ENCODE measurements around the gene CEP95. TPM values are rescaled to one million over a fixed set of nuclear protein-coding genes. Genes with fewer than 3 reads are reported as not detected.

CEP95 gene
- total RNA-seq, 1 experiment from 2014 or later = 37.6 TPM

DNA sequence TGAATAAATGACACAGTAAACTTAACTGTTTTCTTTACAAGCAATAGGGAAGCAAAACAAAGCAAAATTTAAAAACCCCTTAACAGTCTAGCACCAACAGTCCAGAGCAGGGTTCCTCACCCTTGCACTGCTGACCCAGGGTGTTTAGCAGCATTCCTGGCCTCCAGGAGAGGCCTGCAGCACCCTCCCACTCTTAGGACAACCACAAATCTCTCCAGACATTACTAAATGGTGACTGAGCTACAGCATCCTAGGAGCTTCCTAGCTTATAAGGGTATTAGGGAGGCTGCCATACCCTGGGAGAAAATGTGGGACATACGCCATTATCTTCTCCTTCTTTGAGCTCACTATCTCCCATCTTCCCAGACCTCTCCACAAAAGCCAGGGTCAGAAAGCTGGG is 25.8 kb upstream of the CEP95 start:
- intact Hi-C loops (cut with micrococcal nuclease; ENCODE audit: unreplicated experiment) = no loop called here
- Mint-ChIP-seq H3K27me3 (ENCODE audit: unreplicated experiment) (no peaks in the 10 kb centered on the region), H3K27ac (ENCODE audit: unreplicated experiment) (no peak overlapping the region), H3K4me3 (ENCODE audit: low read depth, unreplicated experiment) (no peak overlapping the region), H3K4me1 (ENCODE audit: low read depth, unreplicated experiment) (no peaks in the 10 kb centered on the region), H3K9me3 (ENCODE audit: low read depth, unreplicated experiment) (no peaks in the 10 kb centered on the region), H3K36me3 (ENCODE audit: insufficient read depth, unreplicated experiment) (peaks cover 13% of the 10 kb centered on the region)
- DNase-seq = no peak
- BruUV-seq (replicated peaks) = no TSS peak
- TF ChIP-seq, protein P1, sequence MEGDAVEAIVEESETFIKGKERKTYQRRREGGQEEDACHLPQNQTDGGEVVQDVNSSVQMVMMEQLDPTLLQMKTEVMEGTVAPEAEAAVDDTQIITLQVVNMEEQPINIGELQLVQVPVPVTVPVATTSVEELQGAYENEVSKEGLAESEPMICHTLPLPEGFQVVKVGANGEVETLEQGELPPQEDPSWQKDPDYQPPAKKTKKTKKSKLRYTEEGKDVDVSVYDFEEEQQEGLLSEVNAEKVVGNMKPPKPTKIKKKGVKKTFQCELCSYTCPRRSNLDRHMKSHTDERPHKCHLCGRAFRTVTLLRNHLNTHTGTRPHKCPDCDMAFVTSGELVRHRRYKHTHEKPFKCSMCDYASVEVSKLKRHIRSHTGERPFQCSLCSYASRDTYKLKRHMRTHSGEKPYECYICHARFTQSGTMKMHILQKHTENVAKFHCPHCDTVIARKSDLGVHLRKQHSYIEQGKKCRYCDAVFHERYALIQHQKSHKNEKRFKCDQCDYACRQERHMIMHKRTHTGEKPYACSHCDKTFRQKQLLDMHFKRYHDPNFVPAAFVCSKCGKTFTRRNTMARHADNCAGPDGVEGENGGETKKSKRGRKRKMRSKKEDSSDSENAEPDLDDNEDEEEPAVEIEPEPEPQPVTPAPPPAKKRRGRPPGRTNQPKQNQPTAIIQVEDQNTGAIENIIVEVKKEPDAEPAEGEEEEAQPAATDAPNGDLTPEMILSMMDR (IDR thresholded peaks at IDR 0.05; ENCODE audit: unreplicated experiment) = no peak
- CTCF ChIA-PET = no interaction called here

- CTCF ChIA-PET = no interaction called here
- Mint-ChIP-seq H3K4me1 (ENCODE audit: low read depth, unreplicated experiment) (no peaks in the 10 kb centered on the region), H3K9me3 (ENCODE audit: low read depth, unreplicated experiment) (no peaks in the 10 kb centered on the region), H3K4me3 (ENCODE audit: low read depth, unreplicated experiment) (no peak overlapping the region), H3K27ac (ENCODE audit: unreplicated experiment) (no peak overlapping the region), H3K36me3 (ENCODE audit: insufficient read depth, unreplicated experiment) (peaks cover 19% of the 10 kb centered on the region), H3K27me3 (ENCODE audit: unreplicated experiment) (no peaks in the 10 kb centered on the region)
- BruUV-seq (replicated peaks) = no TSS peak
- DNase-seq = no peak
- TF ChIP-seq, protein P1 (IDR thresholded peaks at IDR 0.05; ENCODE audit: unreplicated experiment) = no peak
- intact Hi-C loops (cut with micrococcal nuclease; ENCODE audit: unreplicated experiment) = no loop called here
Measured at GRCh38 chr17:64484380-64484779, 22.4 kb upstream of the CEP95 start.

GRCh38 chr17:64488301-64488700 is 18.5 kb upstream of the CEP95 start:
- H3K4me1 Mint-ChIP-seq (ENCODE audit: low read depth, unreplicated experiment) = no peaks in the 10 kb centered on the region
- CTCF ChIA-PET = interaction anchor here (0.7 kb wide), 1 partner anchor 222 kb away, joined by 4 read pairs; no protein-coding TSS in a partner anchor
- intact Hi-C loops (cut with micrococcal nuclease; ENCODE audit: unreplicated experiment) = no loop called here
- no peak overlapping the region for H3K27ac Mint-ChIP-seq (ENCODE audit: unreplicated experiment)
- no peaks in the 10 kb centered on the region for H3K27me3 Mint-ChIP-seq (ENCODE audit: unreplicated experiment)
- TF ChIP-seq, protein P1 (IDR thresholded peaks at IDR 0.05; ENCODE audit: unreplicated experiment) = no peak
- no TSS peak for BruUV-seq (replicated peaks)
- H3K9me3 Mint-ChIP-seq (ENCODE audit: low read depth, unreplicated experiment) = no peaks in the 10 kb centered on the region
- no peak overlapping the region for H3K4me3 Mint-ChIP-seq (ENCODE audit: low read depth, unreplicated experiment)
- DNase-seq = no peak
- peaks cover 17% of the 10 kb centered on the region for H3K36me3 Mint-ChIP-seq (ENCODE audit: insufficient read depth, unreplicated experiment)

GRCh38 chr17:64491034-64491860 is 15.5 kb upstream of the CEP95 start:
- peak; percentile 52 for DNase-seq
- Mint-ChIP-seq H3K27me3 (ENCODE audit: unreplicated experiment) (no peaks in the 10 kb centered on the region), H3K4me3 (ENCODE audit: low read depth, unreplicated experiment) (no peak overlapping the region), H3K9me3 (ENCODE audit: low read depth, unreplicated experiment) (no peaks in the 10 kb centered on the region), H3K27ac (ENCODE audit: unreplicated experiment) (no peak overlapping the region), H3K36me3 (ENCODE audit: insufficient read depth, unreplicated experiment) (peaks cover 20% of the 10 kb centered on the region), H3K4me1 (ENCODE audit: low read depth, unreplicated experiment) (peaks cover 8% of the 10 kb centered on the region)
- no TSS peak for BruUV-seq (replicated peaks)
- intact Hi-C loops (cut with micrococcal nuclease; ENCODE audit: unreplicated experiment) = loop anchor here (1.0 to 5.0 kb wide), 2 partner anchors 71 to 189 kb away; no protein-coding TSS in a partner anchor
- TF ChIP-seq, protein P1 (IDR thresholded peaks at IDR 0.05; ENCODE audit: unreplicated experiment) = peak; percentile 34
- CTCF ChIA-PET = interaction anchor here (0.6 to 1.3 kb wide), 4 partner anchors 48 to 72 kb away, joined by 3 to 32 read pairs (median 4); no protein-coding TSS in a partner anchor
